ENCODE data around the gene SMIM8. TPM values are rescaled to one million over a fixed set of nuclear protein-coding genes. Genes with fewer than 3 reads are reported as not detected.

Gene SMIM8
- total RNA-seq, 1 experiment from 2014 or later = 6.6 TPM

DNA sequence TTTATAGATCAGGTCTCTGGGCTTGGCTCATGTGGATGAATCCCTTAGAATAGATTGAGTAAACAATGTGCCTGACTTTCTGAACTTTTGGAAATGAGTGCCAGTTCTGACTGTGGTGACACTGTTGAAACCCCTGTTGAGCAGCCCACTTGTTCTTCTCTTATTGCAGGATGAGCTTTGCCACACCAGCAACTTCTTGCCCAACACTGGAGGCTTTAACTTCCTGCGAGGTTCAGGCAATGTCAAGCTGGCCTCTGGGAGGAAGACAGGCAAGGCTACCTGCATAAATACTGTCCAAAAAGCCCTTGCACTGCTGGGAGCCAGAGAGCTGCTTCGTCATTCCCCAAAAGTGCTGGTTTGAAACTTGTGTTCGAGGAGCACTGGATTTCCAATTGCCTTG is 32.8 kb upstream of the SMIM8 start:
- no peak overlapping the region for H3K23ac ChIP-seq (ENCODE audit: insufficient read length, low read depth, low read length)
- no peak for DNase-seq
- H3K4ac ChIP-seq (ENCODE audit: low read depth, low read length) = no peak overlapping the region
- WGBS (ENCODE audit: extremely low coverage, insufficient read length, low lambda C conversion rate) = no CpG with 5 or more reads among the region's 3 CpGs
- H3T11ph ChIP-seq (ENCODE audit: low read length) = no peak overlapping the region
- TF ChIP-seq, protein P1, sequence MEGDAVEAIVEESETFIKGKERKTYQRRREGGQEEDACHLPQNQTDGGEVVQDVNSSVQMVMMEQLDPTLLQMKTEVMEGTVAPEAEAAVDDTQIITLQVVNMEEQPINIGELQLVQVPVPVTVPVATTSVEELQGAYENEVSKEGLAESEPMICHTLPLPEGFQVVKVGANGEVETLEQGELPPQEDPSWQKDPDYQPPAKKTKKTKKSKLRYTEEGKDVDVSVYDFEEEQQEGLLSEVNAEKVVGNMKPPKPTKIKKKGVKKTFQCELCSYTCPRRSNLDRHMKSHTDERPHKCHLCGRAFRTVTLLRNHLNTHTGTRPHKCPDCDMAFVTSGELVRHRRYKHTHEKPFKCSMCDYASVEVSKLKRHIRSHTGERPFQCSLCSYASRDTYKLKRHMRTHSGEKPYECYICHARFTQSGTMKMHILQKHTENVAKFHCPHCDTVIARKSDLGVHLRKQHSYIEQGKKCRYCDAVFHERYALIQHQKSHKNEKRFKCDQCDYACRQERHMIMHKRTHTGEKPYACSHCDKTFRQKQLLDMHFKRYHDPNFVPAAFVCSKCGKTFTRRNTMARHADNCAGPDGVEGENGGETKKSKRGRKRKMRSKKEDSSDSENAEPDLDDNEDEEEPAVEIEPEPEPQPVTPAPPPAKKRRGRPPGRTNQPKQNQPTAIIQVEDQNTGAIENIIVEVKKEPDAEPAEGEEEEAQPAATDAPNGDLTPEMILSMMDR (conservative IDR thresholded peaks at IDR 0.05) = no peak
- no peak overlapping the region for H2AFZ ChIP-seq (ENCODE audit: low read length)
- no peaks in the 10 kb centered on the region for H3K36me3 Mint-ChIP-seq (ENCODE audit: insufficient read depth in 1 of 3, low read depth in 3 of 3)
- no peak overlapping the region for H3K14ac ChIP-seq (ENCODE audit: insufficient read depth, low read length)
- no peak overlapping the region for H2BK5ac ChIP-seq (ENCODE audit: insufficient read length, low read length)
- H3K27ac Mint-ChIP-seq = no peak overlapping the region
- H4K91ac ChIP-seq (ENCODE audit: insufficient read length, low read depth, low read length) = no peak overlapping the region
- no peak overlapping the region for H3K56ac ChIP-seq (ENCODE audit: insufficient read length, low read depth, low read length)
- H3K9ac ChIP-seq (ENCODE audit: extremely low read depth, insufficient read length, low read length) = no peak overlapping the region
- no peak overlapping the region for H3K27ac ChIP-seq (ENCODE audit: insufficient read length, low read depth, low read length)
- peaks cover 0 to 6% of the 10 kb centered on the region in 2 experiments; a peak in 2 of 4 replicates for H3K4me1 Mint-ChIP-seq
- H3K9me3 Mint-ChIP-seq = no peaks in the 10 kb centered on the region
- H4K5ac ChIP-seq (ENCODE audit: insufficient read length, low read depth, low read length) = no peak overlapping the region
- no peaks in the 10 kb centered on the region for H3K27me3 Mint-ChIP-seq (ENCODE audit: low read depth)
- no peak overlapping the region for H2BK15ac ChIP-seq (ENCODE audit: low read depth, low read length)
- H2BK12ac ChIP-seq (ENCODE audit: insufficient read length, low read depth, low read length) = no peak overlapping the region
- H4K20me1 ChIP-seq (ENCODE audit: control insufficient read depth, insufficient read depth, insufficient read length) = no peaks in the 10 kb centered on the region
- H3K79me1 ChIP-seq (ENCODE audit: insufficient read depth, low read depth, low read length, poor library complexity, severe bottlenecking) = no peaks in the 10 kb centered on the region
- H3K27me3 ChIP-seq (ENCODE audit: insufficient read depth, low read length) = no peaks in the 10 kb centered on the region
- H3K79me2 ChIP-seq (ENCODE audit: insufficient read depth, low read length) = no peaks in the 10 kb centered on the region
- no peak overlapping the region for H3K4me2 ChIP-seq (ENCODE audit: insufficient read depth, insufficient read length, low read length)
- H2BK20ac ChIP-seq (ENCODE audit: low read depth, low read length, poor library complexity, severe bottlenecking) = no peak overlapping the region
- H3K4me3 Mint-ChIP-seq = no peak overlapping the region
- no peak overlapping the region for H2AK5ac ChIP-seq (ENCODE audit: insufficient read length, low read length)
- no peaks in the 10 kb centered on the region for H3K23me2 ChIP-seq (ENCODE audit: insufficient read length, low read depth, low read length, poor library complexity, severe bottlenecking)
- H2BK120ac ChIP-seq (ENCODE audit: low read depth, low read length, poor library complexity, severe bottlenecking) = no peak overlapping the region
- H3K4me1 ChIP-seq (ENCODE audit: insufficient read depth, low read length) = no peaks in the 10 kb centered on the region
- no peaks in the 10 kb centered on the region for H3K9me3 ChIP-seq (ENCODE audit: control insufficient read depth, low read depth, low read length)
- no peak overlapping the region for H3K18ac ChIP-seq (ENCODE audit: insufficient read length, low read depth, low read length)
- no peak overlapping the region for H4K8ac ChIP-seq (replicated peaks; ENCODE audit: insufficient read length, low read depth, low read length)

Data from H9 (cell line).